Effector memory CD4-positive, alpha-beta T cell (primary cell): Measurements from ENCODE around the gene RNF208.

Experiments used
- DNase-seq, 3 donors: peaks; one replicate each; pipeline ENCODE4 v3.0.0-alpha.2; 2020
- H3K27ac ChIP-seq: 2 replicates; pipeline ENCODE4 v1.7.0; 2013; ENCODE audit warnings: mild to moderate bottlenecking, low read length, moderate library complexity; ENCODE audit not compliant: insufficient read depth, poor library complexity, severe bottlenecking
- H3K27me3 ChIP-seq: replicated peaks from 2 replicates; pipeline ENCODE4 v1.7.0; 2013; ENCODE audit warnings: mild to moderate bottlenecking, low read length; ENCODE audit not compliant: insufficient read depth, control insufficient read depth, poor library complexity, severe bottlenecking
- H3K36me3 ChIP-seq: 2 replicates; pipeline ENCODE4 v1.7.0; 2013; ENCODE audit warnings: mild to moderate bottlenecking, low read length, moderate library complexity; ENCODE audit not compliant: control insufficient read depth, insufficient read depth
- H3K4me1 ChIP-seq: 2 replicates; pipeline ENCODE4 v1.7.0; 2013; ENCODE audit warnings: low read length, mild to moderate bottlenecking; ENCODE audit not compliant: control insufficient read depth, insufficient read depth, poor library complexity, severe bottlenecking
- H3K4me3 ChIP-seq: 2 replicates; pipeline ENCODE4 v1.7.0; 2013; ENCODE audit warnings: low read length, low read depth, mild to moderate bottlenecking; ENCODE audit not compliant: insufficient read depth, poor library complexity, severe bottlenecking
- H3K9me3 ChIP-seq: 2 replicates; pipeline ENCODE4 v1.7.0; 2013; ENCODE audit warnings: mild to moderate bottlenecking, low read length, moderate library complexity; ENCODE audit not compliant: control insufficient read depth

Gene RNF208

GRCh38 chr9:137232101-137232500 is 10.1 kb upstream of the RNF208 start:
- H3K9me3 ChIP-seq = no peaks in the 10 kb centered on the region
- DNase-seq = no peak
- no peaks in the 10 kb centered on the region for H3K36me3 ChIP-seq
- H3K27me3 ChIP-seq = peaks cover 4% of the 10 kb centered on the region
- peaks cover 16% of the 10 kb centered on the region for H3K4me1 ChIP-seq
- no peak overlapping the region for H3K4me3 ChIP-seq
- H3K27ac ChIP-seq = no peak overlapping the region

GRCh38 chr9:137231372-137232039 is 9.5 kb upstream of the RNF208 start:
- peaks cover 10% of the 10 kb centered on the region for H3K4me1 ChIP-seq
- no peaks in the 10 kb centered on the region for H3K9me3 ChIP-seq
- DNase-seq = no peak
- H3K27ac ChIP-seq = no peak overlapping the region
- peaks cover 4% of the 10 kb centered on the region for H3K27me3 ChIP-seq
- no peak overlapping the region for H3K4me3 ChIP-seq
- no peaks in the 10 kb centered on the region for H3K36me3 ChIP-seq

- Histone ChIP-seq H3K4me3 (no peak within 1 kb of the TSS), H3K4me1 (peaks cover 5% of the 10 kb centered on the region), H3K36me3 (no peaks in the 10 kb centered on the region), H3K27ac (no peak within 1 kb of the TSS), H3K27me3 (peaks cover 4% of the 10 kb centered on the region), H3K9me3 (no peaks in the 10 kb centered on the region)
- no peak for DNase-seq
Measured at GRCh38 chr9:137230705-137231371, 8.8 kb upstream of the RNF208 start, which contains the start of gene SLC34A3. Gene SLC34A3, plus strand, starts transcription at chr9:137230901. Its CDS starts 802 bp downstream, at chr9:137231703.

- no peak for DNase-seq
- Histone ChIP-seq H3K4me1 (peaks cover 5% of the 10 kb centered on the region), H3K36me3 (no peaks in the 10 kb centered on the region), H3K27ac (no peak overlapping the region), H3K27me3 (peaks cover 4% of the 10 kb centered on the region), H3K9me3 (no peaks in the 10 kb centered on the region), H3K4me3 (no peak overlapping the region)
Measured at GRCh38 chr9:137229903-137230704, 8.1 kb upstream of the RNF208 start.

- H3K36me3 ChIP-seq = no peaks in the 10 kb centered on the region
- H3K27me3 ChIP-seq = peaks cover 4% of the 10 kb centered on the region
- peaks cover 8% of the 10 kb centered on the region for H3K4me1 ChIP-seq
Measured at GRCh38 chr9:137228968-137229896, 7.2 kb upstream of the RNF208 start.

GRCh38 chr9:137228506-137228967 is 6.5 kb upstream of the RNF208 start:
- H3K27me3 ChIP-seq = peaks cover 4% of the 10 kb centered on the region
- no peaks in the 10 kb centered on the region for H3K36me3 ChIP-seq
- H3K9me3 ChIP-seq = no peaks in the 10 kb centered on the region
- H3K4me1 ChIP-seq = peaks cover 14% of the 10 kb centered on the region
- no peak overlapping the region for H3K4me3 ChIP-seq
- DNase-seq = no peak
- no peak overlapping the region for H3K27ac ChIP-seq

More at GRCh38 chr9:137228968-137229896, 7.2 kb upstream of the RNF208 start:
- no peak for DNase-seq
- Histone ChIP-seq H3K27ac (no peak overlapping the region), H3K4me3 (no peak overlapping the region), H3K9me3 (no peaks in the 10 kb centered on the region)

- peaks cover 15% of the 10 kb centered on the region for H3K4me1 ChIP-seq
- no peak overlapping the region for H3K27ac ChIP-seq
Measured at GRCh38 chr9:137227853-137228505, 5.9 kb upstream of the RNF208 start.

GRCh38 chr9:137227054-137227852 is 5.2 kb upstream of the RNF208 start, which contains the start of gene RNF224:
Gene RNF224, plus strand, starts transcription at chr9:137227502. Its CDS starts 834 bp downstream, at chr9:137228336.
- Histone ChIP-seq H3K4me1 (peaks cover 22% of the 10 kb centered on the region), H3K9me3 (no peaks in the 10 kb centered on the region), H3K27ac (no peak within 1 kb of the TSS), H3K36me3 (no peaks in the 10 kb centered on the region), H3K27me3 (peaks cover 4% of the 10 kb centered on the region), H3K4me3 (no peak within 1 kb of the TSS)
- peak; percentile 61 to 70 (median 67) for DNase-seq

More at GRCh38 chr9:137227853-137228505, 5.9 kb upstream of the RNF208 start:
- H3K4me3 ChIP-seq = no peak overlapping the region
- peaks cover 4% of the 10 kb centered on the region for H3K27me3 ChIP-seq
- H3K9me3 ChIP-seq = no peaks in the 10 kb centered on the region
- no peak for DNase-seq
- H3K36me3 ChIP-seq = no peaks in the 10 kb centered on the region
